Activated CD8-positive, alpha-beta memory T cell treated with anti-CD3 and anti-CD28 coated beads, Interleukin-2, amount 50 U/mL, for 1 hour (primary cell): ENCODE data around the gene NR2E1.

Experiments
- DNase-seq: peaks from one replicate; pipeline ENCODE4 v3.0.0-alpha.2; 2020; ENCODE audit errors: extremely low read depth

The NR2E1 gene

GRCh38 chr6:108209738-108210137, 43.9 kb downstream of the NR2E1 start:
- no peak for DNase-seq

- DNase-seq, result no peak
These were observed 44.7 kb downstream of the NR2E1 start for GRCh38 chr6:108210556-108210955.

- no peak for DNase-seq
These were observed 45.8 kb downstream of the NR2E1 start for GRCh38 chr6:108211671-108212070.

- DNase-seq, result no peak
These were observed 56.2 kb downstream of the NR2E1 start for GRCh38 chr6:108222064-108222463.

GRCh38 chr6:108222504-108222903, 56.7 kb downstream of the NR2E1 start:
- DNase-seq, result no peak

- DNase-seq, result no peak
These were observed 61.5 kb downstream of the NR2E1 start for GRCh38 chr6:108227290-108227689.

GRCh38 chr6:108228416-108228815, 62.6 kb downstream of the NR2E1 start:
- DNase-seq, result no peak

- no peak for DNase-seq
These were observed 69.3 kb downstream of the NR2E1 start for GRCh38 chr6:108235127-108235526.

- DNase-seq, result no peak
These were observed 71.0 kb downstream of the NR2E1 start for GRCh38 chr6:108236791-108237190.

GRCh38 chr6:108238322-108238721, 72.5 kb downstream of the NR2E1 start:
- DNase-seq, result no peak
